Activated T-cell treated with anti-CD3 and anti-CD28 coated beads for 1 hour (primary cell): ENCODE measurements around the gene LHPP.
A peak's percentile ranks its signal among the peaks of the same experiment; 100 is the strongest.

Experiments
- DNase-seq: peaks from one replicate; pipeline ENCODE4 v3.0.0-alpha.2; 2020; ENCODE audit warnings: low read depth

The LHPP gene

DNA sequence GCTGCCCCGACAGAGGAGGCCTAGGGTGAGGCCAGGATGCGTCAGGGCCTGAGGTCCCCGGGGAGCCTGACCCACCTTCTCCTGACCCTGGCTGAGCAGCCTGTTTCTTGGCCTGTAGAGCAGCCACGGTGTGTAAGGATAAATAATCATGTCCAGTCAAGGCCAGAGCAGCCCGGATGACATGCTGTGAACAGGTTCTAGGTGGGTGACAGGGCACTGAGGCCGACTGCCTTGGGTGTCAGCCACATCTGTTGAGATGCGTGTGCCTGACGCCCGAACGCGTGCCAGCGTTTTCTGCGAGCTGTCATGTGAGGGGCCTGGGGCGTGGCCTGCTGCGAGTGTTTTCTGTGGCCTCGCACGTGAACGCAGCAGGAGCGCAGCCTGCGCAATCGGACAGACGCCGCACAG, 164.2 kb downstream of the LHPP start:
- DNase-seq = no peak

DNA sequence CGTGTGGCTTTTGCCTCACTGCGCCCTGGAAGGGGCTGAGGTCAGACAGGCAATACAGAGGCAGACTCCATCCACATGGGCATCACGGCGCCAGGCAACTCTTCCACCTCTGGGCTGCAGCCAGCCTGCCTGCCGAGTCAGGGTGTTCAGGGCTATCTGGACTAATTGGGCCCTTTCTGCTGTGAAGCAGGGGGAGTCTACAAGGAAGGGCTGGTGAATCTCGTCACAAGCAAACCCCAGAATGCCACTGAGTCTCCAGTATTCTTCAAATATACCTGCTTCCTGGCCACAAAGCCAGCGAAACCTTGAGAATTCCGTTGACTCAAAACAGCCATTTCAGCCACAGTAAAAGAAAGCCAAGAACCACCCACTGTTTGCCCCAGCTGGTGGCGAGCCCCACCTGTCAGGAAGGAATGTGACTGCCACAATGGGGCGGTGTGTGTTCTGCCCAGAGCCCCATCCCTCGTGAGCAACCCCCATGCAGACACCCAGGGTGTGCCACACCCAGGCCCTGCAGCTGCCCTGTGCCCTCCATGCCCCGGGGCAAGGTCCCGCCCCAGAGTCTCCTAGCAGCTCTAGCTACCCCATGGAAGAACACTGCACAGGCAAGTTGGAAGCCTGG, 165.2 kb downstream of the LHPP start:
- no peak for DNase-seq

- no peak for DNase-seq
These were observed 166.4 kb downstream of the LHPP start for GRCh38 chr10:124627866-124628675.

- no peak for DNase-seq
These were observed 167.0 kb downstream of the LHPP start for GRCh38 chr10:124628676-124629021.

DNA sequence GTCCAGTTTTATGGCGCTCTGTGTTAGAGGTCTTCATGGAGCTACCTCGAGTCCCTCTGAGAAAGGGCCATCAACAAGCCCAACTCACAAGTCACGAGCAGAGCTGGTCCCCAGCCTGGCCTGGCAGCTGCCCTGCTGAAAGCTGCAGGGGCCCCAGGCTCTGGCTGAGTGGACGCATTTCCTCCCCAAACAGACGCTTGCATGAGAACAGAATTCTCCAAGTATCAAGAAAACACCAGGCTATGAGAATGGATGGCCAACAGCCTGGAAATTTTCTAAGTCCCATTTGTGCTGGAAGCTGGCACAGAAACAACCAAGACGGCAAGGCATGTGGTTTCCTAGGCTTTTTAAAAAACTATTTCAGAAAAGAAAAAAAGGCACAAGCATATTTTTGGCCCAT, 167.8 kb downstream of the LHPP start:
- DNase-seq = no peak

DNA sequence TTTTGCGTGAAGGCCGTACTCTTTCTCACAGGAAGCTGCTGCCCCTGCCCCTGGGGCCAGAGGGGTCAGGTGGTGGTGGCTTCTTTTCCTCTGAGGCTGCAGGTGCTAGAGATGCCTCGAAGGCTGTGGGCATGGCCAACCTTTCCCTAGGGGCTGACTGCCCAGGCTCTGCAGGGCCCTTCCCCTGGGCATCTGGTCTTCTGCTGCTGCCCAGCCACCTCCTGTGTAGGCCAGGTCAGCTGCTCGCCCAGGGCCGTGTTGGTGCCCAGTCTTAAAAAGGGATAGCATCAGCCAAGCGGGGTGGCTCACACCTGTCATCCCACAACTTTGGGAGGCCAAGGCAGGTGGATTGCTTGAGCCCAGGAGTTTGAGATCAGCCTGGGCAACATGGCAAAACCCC, 168.2 kb downstream of the LHPP start:
- no peak for DNase-seq

DNA sequence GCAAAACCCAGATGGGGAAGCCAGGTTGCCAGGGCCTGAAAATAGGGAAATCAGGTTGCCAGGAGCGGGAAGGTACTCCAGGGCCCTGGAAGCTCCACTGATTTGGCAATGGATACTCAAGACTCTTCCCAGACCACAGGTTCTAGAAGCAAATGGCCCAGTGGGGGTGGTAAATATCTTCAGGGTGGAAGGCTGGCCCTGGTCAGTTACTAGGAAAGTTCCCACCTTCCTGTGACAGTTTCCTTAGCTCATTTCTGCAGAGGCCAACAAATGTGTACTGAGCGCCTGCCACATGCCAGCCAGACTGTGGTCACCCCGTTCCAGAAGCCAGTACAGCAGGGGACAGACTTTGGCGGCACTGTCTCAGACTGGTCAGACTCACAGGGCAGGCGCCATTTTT, 168.9 kb downstream of the LHPP start:
- DNase-seq = no peak

- DNase-seq = peak; percentile 41
These were observed 170.5 kb downstream of the LHPP start for GRCh38 chr10:124632064-124632531.

- no peak for DNase-seq
These were observed 170.9 kb downstream of the LHPP start for GRCh38 chr10:124632566-124632965.

- no peak for DNase-seq
These were observed 174.8 kb downstream of the LHPP start for GRCh38 chr10:124636271-124636995.

- no peak for DNase-seq
These were observed 175.6 kb downstream of the LHPP start for GRCh38 chr10:124637091-124637700.

GRCh38 chr10:124637746-124638145, 176.1 kb downstream of the LHPP start:
- DNase-seq = no peak

DNA sequence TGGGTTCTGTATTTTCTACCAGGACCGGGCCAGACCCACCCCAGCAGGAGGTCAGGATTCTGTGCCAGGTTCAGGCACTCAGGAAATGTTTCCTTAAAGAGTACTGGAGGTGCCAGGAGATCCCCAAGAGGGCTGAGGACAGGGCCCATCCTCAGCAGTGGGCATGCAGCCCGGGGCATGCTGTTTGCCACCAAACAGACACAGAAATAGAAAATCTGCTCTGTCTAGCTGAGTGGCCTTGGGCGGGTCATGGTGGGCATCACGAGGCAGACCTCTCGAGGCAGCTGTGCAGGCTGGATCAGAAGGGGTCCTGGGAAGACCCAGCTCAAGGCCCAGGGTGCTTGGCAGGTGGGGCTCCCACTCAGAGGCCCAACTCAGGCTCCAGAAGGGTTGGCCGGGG, 177.6 kb downstream of the LHPP start:
- no peak for DNase-seq

- no peak for DNase-seq
These were observed 178.0 kb downstream of the LHPP start for GRCh38 chr10:124639646-124640045.

GRCh38 chr10:124640056-124640455, 178.4 kb downstream of the LHPP start:
- no peak for DNase-seq

GRCh38 chr10:124640538-124641231, 179.1 kb downstream of the LHPP start:
- no peak for DNase-seq

GRCh38 chr10:124641282-124642087, 179.9 kb downstream of the LHPP start:
- no peak for DNase-seq

DNA sequence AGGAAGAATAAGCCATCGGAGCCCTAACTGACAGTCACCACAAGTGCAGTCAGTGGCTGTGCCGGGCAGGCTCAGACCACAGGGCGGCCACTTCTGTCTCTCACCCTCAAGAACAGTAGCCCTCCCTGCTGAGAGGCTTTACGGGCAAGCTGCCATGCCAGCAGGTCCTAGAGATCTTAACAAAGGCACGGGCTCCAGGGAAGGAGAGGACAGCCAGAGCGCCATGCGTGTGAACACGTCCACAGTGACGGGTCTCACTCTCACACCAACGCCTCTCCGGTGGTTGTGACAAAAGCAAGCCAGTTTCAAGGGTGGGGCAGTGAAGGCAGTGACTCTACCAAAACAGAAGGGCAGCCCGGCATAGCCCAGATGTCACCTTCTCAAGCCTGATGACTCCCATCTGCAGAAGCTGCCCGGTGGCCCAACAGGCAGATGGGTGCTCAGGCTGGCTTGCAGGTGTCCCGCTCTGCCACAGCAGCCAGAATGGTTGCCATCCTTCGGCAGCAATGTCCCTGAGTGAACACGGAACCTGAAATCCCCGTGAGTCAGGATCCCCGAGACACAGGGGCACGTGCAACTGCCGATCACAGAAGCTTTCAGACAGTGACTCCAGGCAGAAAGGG, 180.6 kb downstream of the LHPP start:
- DNase-seq = no peak

- no peak for DNase-seq
These were observed 181.8 kb downstream of the LHPP start for GRCh38 chr10:124643330-124644009.

DNA sequence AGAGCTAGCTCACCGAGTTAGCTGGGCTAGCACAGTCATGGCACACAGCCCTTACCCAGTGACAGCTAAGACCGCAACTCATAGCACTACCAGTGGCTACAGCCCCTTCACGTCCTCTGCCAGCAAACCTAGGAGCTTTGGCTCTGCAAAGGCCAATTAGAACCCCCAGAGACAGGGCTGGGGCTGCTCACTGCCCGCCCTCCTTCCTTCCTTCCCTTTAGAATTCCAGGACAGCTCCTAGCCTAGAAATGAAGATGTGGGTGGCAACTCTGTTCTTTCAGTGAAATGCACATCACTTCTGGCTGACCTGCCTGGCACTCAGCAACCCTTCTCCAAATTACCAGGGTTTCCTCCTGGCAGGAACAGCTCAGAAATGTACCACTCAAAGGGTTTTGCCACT, 182.6 kb downstream of the LHPP start:
- DNase-seq = no peak
